Liver (tissue), 9 donors: ENCODE measurements around the gene CDH22. TPM values are rescaled to one million over a fixed set of nuclear protein-coding genes. Genes with fewer than 3 reads are reported as not detected.

Source experiments
- DNase-seq: peaks from one replicate; pipeline ENCODE4 v3.0.0-alpha.2; 2017; ENCODE audit warnings: low spot score
- H3K27ac ChIP-seq, 2 donors: one replicate each; pipeline ENCODE4 v1.7.0; 2013; ENCODE audit warnings: inconsistent platforms in 2 of 2, low read length in 2 of 2, control low read depth in 1 of 2, low read depth in 1 of 2, mild to moderate bottlenecking in 1 of 2
- H3K27me3 ChIP-seq, 4 donors: one replicate each; pipeline versions ENCODE4 v1.6.1 to v1.7.0; 2013; ENCODE audit warnings: low read length in 3 of 4, inconsistent platforms in 1 of 4, mild to moderate bottlenecking in 1 of 4, moderate library complexity in 1 of 4; ENCODE audit not compliant: control insufficient read depth in 4 of 4, insufficient read depth in 4 of 4
- H3K36me3 ChIP-seq, 4 donors: one replicate each; pipeline versions ENCODE4 v1.6.1 to v1.7.0; 2013; ENCODE audit warnings: low read length in 3 of 4, mild to moderate bottlenecking in 3 of 4, low read depth in 1 of 4, moderate library complexity in 1 of 4; ENCODE audit not compliant: control insufficient read depth in 4 of 4, insufficient read depth in 3 of 4
- H3K4me1 ChIP-seq, 4 donors: one replicate each; pipeline versions ENCODE4 v1.6.1 to v1.7.0; 2013; ENCODE audit warnings: low read length in 3 of 4, mild to moderate bottlenecking in 3 of 4, moderate library complexity in 1 of 4; ENCODE audit not compliant: control insufficient read depth in 4 of 4, insufficient read depth in 4 of 4
- H3K4me3 ChIP-seq, 3 donors: one replicate each; pipeline versions ENCODE4 v1.6.1 to v1.7.0; 2013; ENCODE audit warnings: low read length in 3 of 3, control low read depth in 1 of 3, low read depth in 1 of 3, mild to moderate bottlenecking in 1 of 3
- H3K9ac ChIP-seq, 2 donors: one replicate each; pipeline ENCODE4 v1.7.0; 2013; ENCODE audit warnings: low read length in 2 of 2, mild to moderate bottlenecking in 2 of 2, moderate library complexity in 2 of 2, control low read depth in 1 of 2, low read depth in 1 of 2
- H3K9me3 ChIP-seq, 4 donors: one replicate each; pipeline versions ENCODE4 v1.6.1 to v1.7.0; 2013; ENCODE audit warnings: low read length in 3 of 4; ENCODE audit not compliant: control insufficient read depth in 4 of 4
- EGR1 ChIP-seq, 2 donors: IDR thresholded peaks; 2 replicates each; pipeline ENCODE4 v1.6.1; 2016 to 2018; ENCODE audit warnings: antibody characterized with exemption in 2 of 2, low read depth in 2 of 2
- FOXA1 ChIP-seq: IDR thresholded peaks from 2 replicates; pipeline ENCODE4 v1.6.1; 2016; ENCODE audit warnings: antibody characterized with exemption
- FOXA2 ChIP-seq: IDR thresholded peaks from 2 replicates; pipeline ENCODE4 v1.6.1; 2016; ENCODE audit warnings: antibody characterized with exemption
- GABPA ChIP-seq, 2 donors: IDR thresholded peaks in 1 of 2; conservative IDR thresholded peaks in 1 of 2; 2 replicates each; pipeline ENCODE4 v1.6.1; 2016; ENCODE audit warnings: antibody characterized with exemption in 2 of 2, mild to moderate bottlenecking in 1 of 2, moderate library complexity in 1 of 2
- HNF4A ChIP-seq, 2 donors: conservative IDR thresholded peaks; 2 replicates each; pipeline ENCODE4 v1.6.1; 2016; ENCODE audit warnings: antibody characterized with exemption in 2 of 2, mild to moderate bottlenecking in 2 of 2
- HNF4G ChIP-seq: IDR thresholded peaks from 2 replicates; pipeline ENCODE4 v1.6.1; 2016; ENCODE audit warnings: antibody characterized with exemption
- JUND ChIP-seq, 2 donors: IDR thresholded peaks; 2 replicates each; pipeline ENCODE4 v1.6.1; 2016; ENCODE audit warnings: antibody characterized with exemption in 2 of 2
- MAX ChIP-seq: IDR thresholded peaks from 2 replicates; pipeline ENCODE4 v1.6.1; 2016; ENCODE audit warnings: antibody characterized with exemption
- NR2F2 ChIP-seq: IDR thresholded peaks from 2 replicates; pipeline ENCODE4 v1.6.1; 2016; ENCODE audit warnings: antibody characterized with exemption
- RAD21 ChIP-seq, 2 donors: IDR thresholded peaks; 2 replicates each; pipeline ENCODE4 v1.6.1; 2016; ENCODE audit warnings: antibody characterized with exemption in 2 of 2, mild to moderate bottlenecking in 2 of 2
- REST ChIP-seq: IDR thresholded peaks from 2 replicates; pipeline ENCODE4 v1.6.1; 2016; ENCODE audit warnings: antibody characterized with exemption, mild to moderate bottlenecking
- RXRA ChIP-seq, 2 donors: IDR thresholded peaks; 2 replicates each; pipeline ENCODE4 v1.6.1; 2017 to 2018; ENCODE audit warnings: antibody characterized with exemption in 2 of 2, mild to moderate bottlenecking in 1 of 2
- SP1 ChIP-seq: IDR thresholded peaks from 2 replicates; pipeline ENCODE4 v1.6.1; 2018; ENCODE audit warnings: antibody characterized with exemption, mild to moderate bottlenecking
- YY1 ChIP-seq: IDR thresholded peaks from 2 replicates; pipeline ENCODE4 v1.6.1; 2016; ENCODE audit warnings: antibody characterized with exemption, mild to moderate bottlenecking
- WGBS: extraction: QIAGEN DNeasy Blood & Tissue Kit; methylation state at CpG from one replicate; pipeline ENCODE4 v1.1.7; 2013; 5-methylcytosine and 5-hydroxymethylcytosine counted together
- polyA plus RNA-seq, 2 donors: library from polyadenylated mRNA; stranded (reverse) in 1 of 2; unstranded in 1 of 2; fragments of 200-250 nt in 1 of 2; fragments of >200 nt in 1 of 2; fragmentation: Nextera tagmentation in 1 of 2; extraction: Ambion mirVana in 1 of 2; gene quantifications; one replicate each; pipeline versions ENCODE4 v1.2.1 to v1.2.3, GENCODE V29; 2013 to 2015
- total RNA-seq, 2 donors: library from RNA; depleted of rRNA; stranded (reverse); fragments of >200 nt; gene quantifications; one replicate each; pipeline ENCODE4 v1.2.3, GENCODE V29; 2014
- TF ChIP-seq, protein P1 (sequence below): fragments of 150-350 bp; IDR thresholded peaks from 2 replicates; pipeline ENCODE4 v1.5.1; 2017; ENCODE audit warnings: improper control_type of control experiment, low read depth, low read length; ENCODE audit not compliant: missing input control
- TF ChIP-seq, protein P2 (sequence below): IDR thresholded peaks from 2 replicates; pipeline ENCODE4 v1.6.1; 2016; ENCODE audit warnings: antibody characterized with exemption
- TF ChIP-seq, protein P3 (sequence below): IDR thresholded peaks from 2 replicates; pipeline ENCODE4 v1.6.1; 2016; ENCODE audit warnings: antibody characterized with exemption
- donor health status: healthy.
- donor health status: healthy.
- donor health status: healthy.
- donor health status: healthy.
- donor health status: healthy.

The CDH22 gene
- total and polyA plus RNA-seq, 4 donors = 0.02 TPM; not detected in 3

GRCh38 chr20:46277602-46278001 lies 30.7 kb downstream of the CDH22 start:
- Histone ChIP-seq H3K27me3 (peaks cover 0 to 16% (median 6%) of the 10 kb centered on the region in 4 donors), H3K9ac (no peak overlapping the region), H3K27ac (no peak overlapping the region), H3K36me3 (no peaks in the 10 kb centered on the region), H3K9me3 (peaks cover 0 to 3% (median 0%) of the 10 kb centered on the region in 4 donors), H3K4me3 (no peak overlapping the region), H3K4me1 (no peaks in the 10 kb centered on the region)
- DNase-seq = no peak
- no peak for TF ChIP-seq RXRA (IDR thresholded peaks at IDR 0.05)
- TF ChIP-seq FOXA1 = no peak
- TF ChIP-seq, protein P1, sequence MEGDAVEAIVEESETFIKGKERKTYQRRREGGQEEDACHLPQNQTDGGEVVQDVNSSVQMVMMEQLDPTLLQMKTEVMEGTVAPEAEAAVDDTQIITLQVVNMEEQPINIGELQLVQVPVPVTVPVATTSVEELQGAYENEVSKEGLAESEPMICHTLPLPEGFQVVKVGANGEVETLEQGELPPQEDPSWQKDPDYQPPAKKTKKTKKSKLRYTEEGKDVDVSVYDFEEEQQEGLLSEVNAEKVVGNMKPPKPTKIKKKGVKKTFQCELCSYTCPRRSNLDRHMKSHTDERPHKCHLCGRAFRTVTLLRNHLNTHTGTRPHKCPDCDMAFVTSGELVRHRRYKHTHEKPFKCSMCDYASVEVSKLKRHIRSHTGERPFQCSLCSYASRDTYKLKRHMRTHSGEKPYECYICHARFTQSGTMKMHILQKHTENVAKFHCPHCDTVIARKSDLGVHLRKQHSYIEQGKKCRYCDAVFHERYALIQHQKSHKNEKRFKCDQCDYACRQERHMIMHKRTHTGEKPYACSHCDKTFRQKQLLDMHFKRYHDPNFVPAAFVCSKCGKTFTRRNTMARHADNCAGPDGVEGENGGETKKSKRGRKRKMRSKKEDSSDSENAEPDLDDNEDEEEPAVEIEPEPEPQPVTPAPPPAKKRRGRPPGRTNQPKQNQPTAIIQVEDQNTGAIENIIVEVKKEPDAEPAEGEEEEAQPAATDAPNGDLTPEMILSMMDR = no peak
- TF ChIP-seq HNF4A (conservative IDR thresholded peaks at IDR 0.05) = no peak
- no peak for TF ChIP-seq NR2F2
- no peak for TF ChIP-seq YY1
- TF ChIP-seq FOXA2 = no peak
- TF ChIP-seq, protein P2, sequence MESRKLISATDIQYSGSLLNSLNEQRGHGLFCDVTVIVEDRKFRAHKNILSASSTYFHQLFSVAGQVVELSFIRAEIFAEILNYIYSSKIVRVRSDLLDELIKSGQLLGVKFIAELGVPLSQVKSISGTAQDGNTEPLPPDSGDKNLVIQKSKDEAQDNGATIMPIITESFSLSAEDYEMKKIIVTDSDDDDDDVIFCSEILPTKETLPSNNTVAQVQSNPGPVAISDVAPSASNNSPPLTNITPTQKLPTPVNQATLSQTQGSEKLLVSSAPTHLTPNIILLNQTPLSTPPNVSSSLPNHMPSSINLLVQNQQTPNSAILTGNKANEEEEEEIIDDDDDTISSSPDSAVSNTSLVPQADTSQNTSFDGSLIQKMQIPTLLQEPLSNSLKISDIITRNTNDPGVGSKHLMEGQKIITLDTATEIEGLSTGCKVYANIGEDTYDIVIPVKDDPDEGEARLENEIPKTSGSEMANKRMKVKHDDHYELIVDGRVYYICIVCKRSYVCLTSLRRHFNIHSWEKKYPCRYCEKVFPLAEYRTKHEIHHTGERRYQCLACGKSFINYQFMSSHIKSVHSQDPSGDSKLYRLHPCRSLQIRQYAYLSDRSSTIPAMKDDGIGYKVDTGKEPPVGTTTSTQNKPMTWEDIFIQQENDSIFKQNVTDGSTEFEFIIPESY = no peak
- TF ChIP-seq EGR1 (IDR thresholded peaks at IDR 0.05; ENCODE audit: low read depth in 2 of 2) = no peak
- TF ChIP-seq MAX = no peak
- TF ChIP-seq HNF4G = no peak
- no peak for TF ChIP-seq SP1
- TF ChIP-seq, protein P3, sequence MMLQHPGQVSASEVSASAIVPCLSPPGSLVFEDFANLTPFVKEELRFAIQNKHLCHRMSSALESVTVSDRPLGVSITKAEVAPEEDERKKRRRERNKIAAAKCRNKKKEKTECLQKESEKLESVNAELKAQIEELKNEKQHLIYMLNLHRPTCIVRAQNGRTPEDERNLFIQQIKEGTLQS = no peak
- TF ChIP-seq REST = no peak
- no peak for TF ChIP-seq RAD21 (IDR thresholded peaks at IDR 0.05)
- TF ChIP-seq GABPA (IDR thresholded peaks at IDR 0.05 in 1 of 2, conservative IDR thresholded peaks at IDR 0.05 in 1 of 2) = no peak
- no peak for TF ChIP-seq JUND (IDR thresholded peaks at IDR 0.05)
- WGBS = 22% methylated on average over 8 of the region's 8 CpGs
